Left renal pelvis (tissue), 4 donors: ENCODE data around the gene SUMO2. TPM values are rescaled to one million over a fixed set of nuclear protein-coding genes. Genes with fewer than 3 reads are reported as not detected.
"Not testable (repeated sequence)": the region's sequence is repeated elsewhere in the genome, so short reads cannot be mapped to it uniquely, and the experiment has no call there.

ENCODE experiments used
- DNase-seq, 4 donors: peaks; one replicate each; pipeline ENCODE4 v3.0.0-alpha.2; 2013; ENCODE audit warnings: low read depth in 4 of 4, low spot score in 3 of 4
- polyA plus RNA-seq, 4 donors: library from polyadenylated mRNA; unstranded; fragments of 120-200 nt; gene quantifications; one replicate each; pipeline ENCODE4 v1.2.1, GENCODE V29; 2013; ENCODE audit not compliant: insufficient read length in 4 of 4

The SUMO2 gene
- polyA plus RNA-seq, 4 donors, result 632 to 882 (median 751) TPM

DNA sequence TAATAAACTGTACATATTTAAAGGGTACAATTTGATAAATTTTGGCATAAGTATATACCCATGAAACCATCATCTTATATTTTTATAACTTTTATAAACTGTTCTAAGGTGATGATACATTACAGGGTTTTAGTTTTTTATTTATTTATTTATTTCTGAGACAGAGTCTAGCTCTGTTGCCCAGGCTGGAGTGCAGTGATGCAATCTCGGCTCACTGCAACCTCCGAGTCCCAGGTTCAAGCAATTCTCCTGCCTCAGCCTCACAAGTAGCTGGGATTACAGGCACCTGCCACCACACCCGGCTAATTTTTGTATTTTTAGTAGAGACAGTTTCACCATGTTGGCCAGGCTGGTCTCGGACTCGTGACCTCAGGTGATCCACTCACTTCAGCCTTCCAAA lies 54.8 kb downstream of the SUMO2 start:
- not testable (repeated sequence) for DNase-seq

DNA sequence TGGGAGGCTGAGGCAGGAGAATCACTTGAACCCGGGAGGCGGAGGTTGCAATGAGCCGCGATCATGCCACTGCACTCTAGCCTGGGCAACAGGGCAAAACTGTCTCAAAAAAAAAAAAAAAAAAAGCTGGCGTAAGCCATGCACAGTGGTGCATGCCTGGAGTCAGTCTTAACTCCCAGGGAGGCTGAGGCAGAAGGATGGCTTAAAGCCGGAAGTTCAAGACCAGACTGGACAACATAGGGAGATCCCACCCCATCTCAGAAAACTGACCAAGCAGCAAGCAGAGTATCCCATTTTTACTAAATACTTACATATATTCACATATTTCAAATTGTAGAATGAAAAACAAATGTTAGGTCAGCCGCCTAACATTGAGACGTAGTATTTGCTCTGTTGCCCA lies 55.8 kb downstream of the SUMO2 start:
- no peak for DNase-seq

DNA sequence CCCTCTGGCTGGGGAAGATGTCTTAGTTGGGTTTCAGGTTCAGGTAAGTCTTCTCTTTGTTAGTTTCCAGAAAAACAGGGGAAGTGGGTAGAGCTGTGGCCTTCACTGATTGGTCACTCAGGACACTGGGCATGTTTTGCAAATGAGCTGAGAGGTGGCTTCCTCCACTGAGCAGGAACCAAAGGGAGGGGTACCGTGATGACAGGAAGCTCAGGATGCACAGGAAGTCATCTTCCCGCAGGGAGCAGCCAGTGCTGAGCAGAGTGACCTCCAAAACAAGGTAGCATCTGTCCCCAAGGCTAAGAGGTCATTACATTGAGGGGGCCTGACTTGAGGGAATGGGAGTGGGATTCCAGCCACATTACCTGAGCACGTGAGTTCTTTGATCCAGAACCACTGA lies 56.8 kb downstream of the SUMO2 start:
- DNase-seq, result no peak

DNA sequence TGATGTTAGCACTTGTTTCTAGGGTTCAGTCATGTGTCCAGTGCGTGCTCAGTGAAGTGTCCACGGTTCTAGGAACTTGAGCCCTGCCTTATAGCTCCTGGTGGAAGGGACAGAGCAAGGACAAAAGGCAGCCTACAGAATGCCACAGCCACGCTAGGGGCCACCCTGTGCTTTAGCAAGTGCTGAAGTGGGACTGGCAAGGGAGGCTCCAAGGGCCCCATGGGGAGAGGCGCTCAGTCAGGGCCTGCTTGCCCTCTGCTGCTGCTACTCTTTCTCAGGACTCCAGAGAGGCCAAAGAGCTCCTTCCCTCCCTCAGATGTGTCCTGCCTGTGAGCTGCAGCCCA lies 58.0 kb downstream of the SUMO2 start:
- DNase-seq, result no peak

DNA sequence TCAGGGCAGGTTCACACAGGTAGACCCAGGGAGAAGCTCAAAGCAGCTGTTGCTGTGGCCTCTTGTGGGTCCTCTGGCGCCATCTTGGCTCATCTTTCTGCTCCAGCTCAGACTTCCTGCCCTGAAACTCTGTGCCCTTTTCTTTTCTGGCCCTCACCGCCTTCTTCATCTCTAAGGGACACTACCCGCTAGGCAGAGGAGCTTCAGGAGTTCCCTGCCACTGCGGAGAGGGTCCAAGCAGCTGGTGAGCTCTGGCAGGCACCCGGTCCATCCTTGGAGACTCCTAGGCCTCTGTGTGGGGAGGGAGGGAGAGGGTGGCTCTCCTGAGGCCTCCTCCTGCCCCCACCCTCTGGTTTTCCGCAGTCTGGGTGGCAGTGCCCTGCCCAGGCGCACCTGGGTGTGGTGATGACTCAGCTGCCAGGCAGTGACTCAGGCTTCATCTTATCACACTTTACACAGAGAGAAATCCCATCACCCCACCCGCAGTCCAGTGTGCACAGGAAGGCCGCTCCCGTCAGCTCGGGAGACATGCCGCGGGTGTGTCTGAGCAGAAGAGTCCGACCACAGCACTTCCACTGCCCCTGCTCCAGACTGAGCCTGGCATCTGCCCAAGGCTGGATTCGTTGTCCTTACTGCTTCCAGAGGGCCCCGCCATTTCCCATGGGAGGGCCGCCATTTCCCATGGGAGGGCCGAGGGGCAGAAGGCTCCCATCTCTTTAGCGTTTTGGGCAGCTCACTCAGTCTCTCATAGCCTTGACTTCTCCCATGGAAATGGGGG lies 58.5 kb downstream of the SUMO2 start:
- DNase-seq, result no peak

DNA sequence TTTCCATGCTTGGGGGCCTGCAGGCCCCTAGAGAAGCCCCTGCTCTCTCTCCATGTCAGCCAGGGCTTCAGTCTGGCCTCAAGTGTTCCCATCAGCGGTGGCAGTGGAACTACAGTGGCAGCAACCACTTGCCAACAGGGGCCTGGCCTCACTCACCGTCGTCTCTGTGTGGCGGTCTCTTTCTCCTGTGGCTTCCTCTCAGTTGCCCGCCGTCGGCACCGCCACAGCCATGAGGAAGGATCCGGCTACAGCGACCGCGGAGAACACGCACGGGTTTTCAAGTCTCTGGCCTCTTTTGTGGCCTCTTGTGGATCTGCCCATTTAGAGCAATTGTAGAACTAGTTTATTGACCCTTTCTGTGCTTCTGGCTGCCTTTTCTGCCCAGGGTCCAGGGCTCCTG lies 64.5 kb downstream of the SUMO2 start:
- DNase-seq, result no peak

DNA sequence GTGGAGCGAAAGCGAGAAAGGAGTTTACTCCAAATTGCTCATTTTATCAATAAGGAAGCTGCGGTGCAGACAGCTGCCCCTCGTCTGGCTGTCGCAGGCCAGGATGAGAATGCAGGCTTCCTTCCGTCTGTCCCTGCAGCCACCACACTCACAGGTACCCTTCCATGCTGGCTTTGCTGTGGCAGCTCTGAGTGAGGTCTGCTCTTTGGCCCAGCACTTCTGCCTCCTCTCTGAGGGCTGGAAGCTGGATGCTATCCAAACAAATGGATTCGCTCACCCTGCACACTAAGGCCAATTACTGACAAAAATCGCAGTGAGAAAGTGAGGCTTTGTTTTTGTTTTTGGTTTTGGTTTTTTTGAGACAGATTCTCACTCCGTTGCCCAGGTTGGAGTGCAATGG lies 66.0 kb downstream of the SUMO2 start:
- no peak for DNase-seq

Other genes with a start within 250 kb of the SUMO2 start
- gene OTOP3, start 247.1 kb downstream of the SUMO2 start, polyA plus RNA-seq, result not detected
- 10 to 100 TPM in 3 of 4 donors, 1 to 10 TPM in 1; 5.4 to 19.6 (median 12.6) TPM for gene HID1, start 210.2 kb downstream of the SUMO2 start, polyA plus RNA-seq
- gene CDR2L, start 195.3 kb downstream of the SUMO2 start, polyA plus RNA-seq, result 1 to 10 TPM; 7.4 to 9.7 (median 9.0) TPM
- 10 to 100 TPM; 19.1 to 29.5 (median 25.6) TPM for gene MRPL58, start 170.3 kb downstream of the SUMO2 start, polyA plus RNA-seq
- 100 to 1,000 TPM; 181 to 366 (median 314) TPM for gene ATP5PD, start 136.0 kb downstream of the SUMO2 start, polyA plus RNA-seq
- 10 to 100 TPM; 27.8 to 36.6 (median 31.1) TPM for gene KCTD2, start 135.7 kb downstream of the SUMO2 start, polyA plus RNA-seq
- 10 to 100 TPM; 13.4 to 43.4 (median 23.9) TPM for gene SLC16A5, start 95.0 kb downstream of the SUMO2 start, polyA plus RNA-seq
- gene ARMC7, start 73.0 kb downstream of the SUMO2 start, polyA plus RNA-seq, result 10 to 100 TPM in 3 of 4 donors, 1 to 10 TPM in 1; 7.6 to 21.2 (median 16.0) TPM
- 10 to 100 TPM; 33.1 to 68.4 (median 48.5) TPM for gene NT5C, start 51.2 kb downstream of the SUMO2 start, polyA plus RNA-seq
- gene JPT1, start 28.4 kb downstream of the SUMO2 start, polyA plus RNA-seq, result 100 to 1,000 TPM in 1 of 4 donors, 10 to 100 TPM in 3; 57.9 to 103 (median 92.5) TPM
- gene NUP85, start 22.7 kb upstream of the SUMO2 start, polyA plus RNA-seq, result 10 to 100 TPM; 57.1 to 75.1 (median 62.6) TPM
- gene GGA3, start 78.6 kb upstream of the SUMO2 start, polyA plus RNA-seq, result 10 to 100 TPM; 32.2 to 44.3 (median 43.4) TPM
- 10 to 100 TPM; 41.4 to 77.6 (median 72.9) TPM for gene MRPS7, start 78.9 kb upstream of the SUMO2 start, polyA plus RNA-seq
- gene MIF4GD, start 88.3 kb upstream of the SUMO2 start, polyA plus RNA-seq, result 10 to 100 TPM; 16.1 to 22.5 (median 20.4) TPM
- gene SLC25A19, start 106.5 kb upstream of the SUMO2 start, polyA plus RNA-seq, result 1 to 10 TPM; 6.5 to 8.5 (median 8.1) TPM
- gene GRB2, start 222.7 kb upstream of the SUMO2 start, polyA plus RNA-seq, result 100 to 1,000 TPM in 2 of 4 donors, 10 to 100 TPM in 2; 96.8 to 117 (median 102) TPM